GOT3 (cell line): ENCODE results near the gene ZG16.

Source experiments
- DNase-seq: peaks from one replicate; lab custom pipeline; 2025; ENCODE audit warnings: mixed read lengths; lab: John Stamatoyannopoulos, UW

The ZG16 gene

DNA sequence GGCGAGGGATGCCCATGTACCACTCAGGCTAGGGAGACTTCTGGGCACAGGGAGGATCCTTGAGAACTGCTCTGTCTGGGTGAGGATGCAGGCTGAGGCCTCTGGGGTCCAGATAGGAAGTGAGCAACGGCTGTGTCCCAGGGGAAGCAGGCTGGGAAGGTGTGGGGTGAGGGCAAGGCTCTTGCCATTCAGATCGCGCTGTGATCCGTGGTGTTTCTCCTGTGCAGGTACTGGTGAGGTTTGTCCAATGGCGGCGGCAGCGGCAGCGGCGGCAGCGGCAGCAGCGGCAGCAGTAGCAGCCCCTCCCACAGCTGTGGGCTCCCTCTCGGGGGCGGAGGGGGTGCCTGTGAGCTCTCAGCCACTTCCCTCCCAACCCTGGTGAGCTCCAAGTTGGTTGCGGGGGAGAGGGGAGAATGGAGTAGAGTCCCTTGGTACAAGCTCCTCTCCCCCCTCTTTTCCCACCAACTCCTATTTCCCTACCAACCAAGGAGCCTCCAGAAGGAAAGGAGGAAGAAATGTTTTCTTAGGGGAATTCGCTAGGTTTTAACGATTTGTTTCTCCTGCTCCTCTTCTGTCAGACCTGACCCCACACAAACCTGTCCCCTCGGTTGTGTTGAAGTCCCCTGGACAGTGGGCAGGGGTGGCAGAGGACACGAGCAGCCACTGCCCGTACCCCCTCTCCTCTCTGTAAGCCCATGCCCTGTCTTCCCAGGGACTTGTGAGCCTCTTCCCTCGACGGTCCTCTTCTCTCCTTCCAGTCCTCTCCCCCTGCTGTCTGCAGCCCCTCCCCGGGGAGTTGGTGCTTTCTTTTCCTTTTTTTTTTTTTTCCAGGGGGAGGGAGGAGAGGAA lies 32.0 kb downstream of the ZG16 start:
- no peak for DNase-seq

DNA sequence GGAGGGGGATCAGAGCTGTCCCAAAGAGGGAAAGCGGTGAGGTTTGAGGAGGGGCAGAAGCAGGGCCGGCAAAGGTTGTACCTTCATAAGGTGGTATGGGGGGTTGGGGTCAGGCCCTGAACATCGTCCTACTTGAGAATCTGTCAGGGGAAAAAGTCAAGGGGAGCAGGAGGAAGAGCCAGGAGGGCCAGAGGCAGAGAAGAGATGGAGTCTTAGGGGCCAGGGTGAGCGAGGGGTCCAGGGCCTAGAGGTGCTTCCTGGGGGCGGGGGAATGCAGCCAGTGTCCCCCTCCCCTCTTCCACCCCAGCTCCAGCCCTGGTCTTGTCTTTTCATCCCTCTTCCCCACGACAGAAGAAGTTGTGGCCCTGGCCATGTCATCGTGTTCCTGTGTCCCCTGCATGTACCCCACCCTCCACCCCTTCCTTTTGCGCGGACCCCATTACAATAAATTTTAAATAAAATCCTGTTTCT lies 32.7 kb downstream of the ZG16 start:
- no peak for DNase-seq

GRCh38 chr16:29811170-29811895 lies 33.3 kb downstream of the ZG16 start:
- peak; percentile 76 for DNase-seq

- no peak for DNase-seq
Observed at GRCh38 chr16:29811896-29812665, 34.0 kb downstream of the ZG16 start, which contains the start of gene PRRT2. Gene PRRT2, plus strand, starts transcription at chr16:29812193. Its CDS starts 862 bp downstream, at chr16:29813055.

DNA sequence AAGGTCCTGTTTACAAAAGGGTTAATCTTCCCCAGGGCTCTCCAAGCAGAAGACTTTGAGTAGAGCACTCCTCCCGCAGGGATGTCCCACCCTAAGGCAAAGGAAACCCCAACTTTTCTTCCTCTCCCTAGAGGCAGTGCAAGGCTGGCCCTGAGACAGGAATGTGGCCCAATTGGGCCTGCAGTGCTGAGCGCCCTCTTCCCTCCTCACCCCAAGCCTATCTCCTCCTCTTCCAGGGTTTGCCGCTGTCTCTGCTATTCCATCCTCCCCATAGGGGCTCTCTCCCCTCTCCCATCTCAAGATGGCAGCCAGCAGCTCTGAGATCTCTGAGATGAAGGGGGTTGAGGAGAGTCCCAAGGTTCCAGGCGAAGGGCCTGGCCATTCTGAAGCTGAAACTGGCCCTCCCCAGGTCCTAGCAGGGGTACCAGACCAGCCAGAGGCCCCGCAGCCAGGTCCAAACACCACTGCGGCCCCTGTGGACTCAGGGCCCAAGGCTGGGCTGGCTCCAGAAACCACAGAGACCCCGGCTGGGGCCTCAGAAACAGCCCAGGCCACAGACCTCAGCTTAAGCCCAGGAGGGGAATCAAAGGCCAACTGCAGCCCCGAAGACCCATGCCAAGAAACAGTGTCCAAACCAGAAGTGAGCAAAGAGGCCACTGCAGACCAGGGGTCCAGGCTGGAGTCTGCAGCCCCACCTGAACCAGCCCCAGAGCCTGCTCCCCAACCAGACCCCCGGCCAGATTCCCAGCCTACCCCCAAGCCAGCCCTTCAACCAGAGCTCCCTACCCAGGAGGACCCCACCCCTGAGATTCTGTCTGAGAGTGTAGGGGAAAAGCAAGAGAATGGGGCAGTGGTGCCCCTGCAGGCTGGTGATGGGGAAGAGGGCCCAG lies 34.9 kb downstream of the ZG16 start:
- no peak for DNase-seq

- DNase-seq = no peak
Observed at GRCh38 chr16:29813644-29814562, 35.8 kb downstream of the ZG16 start.

GRCh38 chr16:29814592-29814991 lies 36.5 kb downstream of the ZG16 start:
- no peak for DNase-seq

DNA sequence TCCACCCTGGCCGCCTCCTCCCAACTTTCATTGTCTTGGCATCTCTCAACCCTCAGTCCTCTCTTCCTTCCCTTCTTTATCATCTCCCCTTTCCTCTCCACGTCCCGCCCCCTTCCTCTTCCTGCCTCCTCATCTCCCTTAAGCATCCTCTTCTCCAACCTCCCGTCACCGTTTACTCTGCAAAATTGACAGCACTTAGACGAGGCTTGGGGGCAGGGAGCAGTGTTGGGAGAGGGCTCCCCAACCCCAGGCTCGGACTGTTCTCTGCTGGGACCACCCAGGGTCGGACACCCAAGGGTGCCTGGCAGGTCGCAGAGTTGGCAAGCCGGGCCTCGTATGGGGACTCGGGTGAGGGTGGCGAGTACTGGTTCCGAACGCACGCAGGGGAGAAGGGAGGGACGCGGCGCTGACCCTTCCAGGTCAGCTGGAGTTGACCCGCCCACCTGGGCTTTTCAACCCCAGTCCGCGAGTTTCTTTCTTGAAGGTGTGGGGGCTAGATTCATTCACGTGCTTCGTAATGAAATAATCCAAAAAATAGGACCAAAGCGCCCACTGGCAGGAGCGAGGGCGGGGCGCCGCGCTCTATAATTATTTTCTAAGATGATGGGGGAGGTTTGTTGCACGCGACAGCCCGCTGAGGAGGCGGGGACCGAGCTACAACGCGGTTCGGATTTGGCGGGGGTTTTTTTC lies 37.1 kb downstream of the ZG16 start:
- no peak for DNase-seq

- DNase-seq = peak; percentile 93
Observed at GRCh38 chr16:29815793-29816693, 38.0 kb downstream of the ZG16 start, which contains the start of gene PAGR1. Gene PAGR1, plus strand, starts transcription at chr16:29816152. Its CDS starts 374 bp downstream, at chr16:29816526.

DNA sequence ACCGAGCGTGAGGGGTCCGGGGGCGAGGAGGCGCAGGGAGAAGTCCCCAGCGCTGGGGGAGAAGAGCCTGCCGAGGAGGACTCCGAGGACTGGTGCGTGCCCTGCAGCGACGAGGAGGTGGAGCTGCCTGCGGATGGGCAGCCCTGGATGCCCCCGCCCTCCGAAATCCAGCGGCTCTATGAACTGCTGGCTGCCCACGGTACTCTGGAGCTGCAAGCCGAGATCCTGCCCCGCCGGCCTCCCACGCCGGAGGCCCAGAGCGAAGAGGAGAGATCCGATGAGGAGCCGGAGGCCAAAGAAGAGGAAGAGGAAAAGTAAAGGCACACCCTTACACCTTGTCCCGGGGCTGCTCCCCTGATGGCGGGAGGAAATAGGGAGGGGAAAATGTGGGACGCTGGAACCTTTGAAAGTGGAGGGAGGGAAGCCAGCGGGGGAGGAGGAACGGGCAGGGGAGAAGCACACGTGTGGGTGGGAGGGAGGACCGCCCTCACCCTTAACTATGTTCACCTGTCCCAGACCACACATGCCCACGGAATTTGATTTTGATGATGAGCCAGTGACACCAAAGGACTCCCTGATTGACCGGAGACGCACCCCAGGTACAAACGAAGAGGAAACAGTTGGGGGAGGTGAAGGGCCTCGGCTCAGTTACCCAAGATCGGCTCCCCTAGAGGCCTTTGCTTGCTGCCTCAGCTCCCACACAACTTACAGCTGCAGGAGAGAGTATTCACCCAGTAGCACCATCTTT lies 38.8 kb downstream of the ZG16 start:
- no peak for DNase-seq

DNA sequence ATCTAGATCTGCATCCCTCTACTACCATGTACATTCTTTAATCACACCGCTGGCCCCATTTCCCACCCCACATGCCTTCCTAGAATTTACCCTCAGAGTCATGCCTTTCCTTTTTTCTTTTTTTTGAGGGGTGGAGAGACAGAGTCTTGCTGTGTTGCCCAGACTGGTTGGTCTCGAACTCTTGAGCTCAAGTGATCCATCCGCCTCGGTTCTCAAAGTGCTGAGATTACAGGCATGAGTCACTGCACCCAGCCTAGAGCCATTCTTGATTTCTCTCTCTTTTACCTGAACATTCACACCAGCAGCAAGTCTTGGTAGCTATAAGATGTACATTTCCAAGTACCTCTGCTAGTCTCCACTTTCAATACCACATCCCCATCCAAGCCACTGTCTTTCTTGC lies 40.0 kb downstream of the ZG16 start:
- DNase-seq = no peak

DNA sequence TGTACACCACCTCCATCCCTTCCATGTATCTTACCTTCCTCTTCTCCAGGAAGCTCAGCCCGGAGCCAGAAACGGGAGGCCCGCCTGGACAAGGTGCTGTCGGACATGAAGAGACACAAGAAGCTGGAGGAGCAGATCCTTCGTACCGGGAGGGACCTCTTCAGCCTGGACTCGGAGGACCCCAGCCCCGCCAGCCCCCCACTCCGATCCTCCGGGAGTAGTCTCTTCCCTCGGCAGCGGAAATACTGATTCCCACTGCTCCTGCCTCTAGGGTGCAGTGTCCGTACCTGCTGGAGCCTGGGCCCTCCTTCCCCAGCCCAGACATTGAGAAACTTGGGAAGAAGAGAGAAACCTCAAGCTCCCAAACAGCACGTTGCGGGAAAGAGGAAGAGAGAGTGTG lies 41.5 kb downstream of the ZG16 start:
- no peak for DNase-seq

DNA sequence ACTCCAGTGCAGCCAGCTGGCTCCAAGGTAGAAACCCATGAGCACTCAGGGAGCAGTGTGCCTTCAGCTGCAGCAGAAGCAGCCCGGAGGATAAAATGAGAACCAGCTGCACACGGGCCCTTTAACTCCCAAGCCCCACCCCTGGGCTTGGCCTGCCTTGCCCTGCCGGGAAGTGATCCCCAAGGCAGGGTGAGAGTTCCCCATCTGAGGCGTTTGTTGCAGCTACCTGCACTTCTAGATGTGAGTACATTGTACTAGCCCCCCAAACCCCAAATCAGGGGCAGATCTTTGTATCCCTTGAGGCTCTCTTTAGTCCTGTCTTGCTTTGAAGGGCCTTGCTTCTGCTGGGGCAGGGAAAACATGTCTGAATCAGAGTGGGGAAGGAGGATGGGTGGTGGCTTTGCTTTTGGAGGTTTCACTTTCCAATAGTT lies 42.2 kb downstream of the ZG16 start, which contains the start of gene MVP:
TSS of gene MVP (plus strand) at position 192 of the 431 bp plus-strand sequence. CDS start 10,088 bp downstream, outside the sequence.
- DNase-seq = no peak

DNA sequence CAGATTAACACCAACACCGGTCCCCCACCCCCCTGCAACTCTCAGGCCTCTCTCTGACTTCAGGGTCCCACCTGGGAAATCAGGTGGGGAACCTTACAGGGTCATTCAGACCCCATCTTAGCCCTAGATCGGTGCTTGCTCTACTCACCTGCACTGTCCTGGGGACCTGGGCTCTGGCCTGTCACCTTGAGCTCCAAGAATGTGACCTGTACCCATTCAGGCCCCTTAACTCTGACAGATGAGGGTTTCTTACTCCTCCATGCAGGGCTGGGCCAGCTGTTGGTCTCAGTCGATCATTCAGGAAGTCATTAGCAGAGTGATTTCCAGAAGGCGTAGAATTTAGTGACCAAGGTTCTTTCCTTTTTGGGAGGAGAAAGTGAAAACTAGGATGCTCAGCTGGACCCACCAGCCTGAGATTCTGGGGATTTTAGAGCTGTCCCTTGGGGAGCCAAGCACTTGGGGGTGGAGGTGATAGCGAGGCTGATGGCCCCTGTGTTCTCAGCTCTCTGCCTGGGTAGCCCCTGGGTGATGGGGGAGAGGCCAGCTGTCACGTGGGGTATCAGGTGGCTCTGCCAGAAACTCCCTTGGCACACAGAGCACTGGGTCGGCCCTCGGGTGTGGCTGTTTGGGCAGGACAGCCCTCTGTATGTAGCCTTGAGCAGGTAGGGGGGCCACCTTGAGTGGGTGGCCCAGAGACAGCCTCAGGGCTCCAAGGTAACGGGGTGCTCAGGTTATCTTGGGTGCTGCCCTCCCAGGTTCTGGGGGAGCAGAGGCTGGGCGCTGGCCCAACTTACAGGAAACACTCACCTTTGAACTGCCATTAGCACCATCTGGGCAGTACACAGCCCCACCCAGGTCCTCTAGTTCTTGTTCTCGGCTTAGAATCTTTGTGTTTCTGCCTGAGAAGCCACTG lies 42.9 kb downstream of the ZG16 start:
- no peak for DNase-seq

DNA sequence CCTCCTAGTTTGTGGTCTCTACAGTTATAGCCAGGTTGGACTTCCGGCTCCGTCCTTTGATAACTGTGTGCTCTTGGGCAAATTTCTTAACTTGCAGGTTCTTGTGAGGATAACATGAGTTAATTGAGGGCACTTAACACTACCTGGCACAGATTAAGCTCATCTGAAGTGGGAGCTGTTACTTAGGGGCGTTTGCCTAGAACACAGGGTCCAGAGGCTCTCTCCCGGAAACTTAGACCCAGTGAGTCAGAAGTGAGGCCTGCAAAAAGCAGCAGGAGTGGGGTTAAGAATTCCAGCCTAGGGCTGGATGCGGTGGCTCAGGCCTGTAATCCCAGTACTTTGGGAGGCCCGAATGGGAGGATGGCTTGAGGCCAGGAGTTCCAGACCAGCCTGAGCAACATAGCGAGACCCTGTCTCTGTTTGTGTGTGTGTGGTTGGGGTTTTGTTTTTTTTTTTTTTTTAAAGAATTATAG lies 43.6 kb downstream of the ZG16 start:
- DNase-seq = no peak

- DNase-seq = no peak
Observed at GRCh38 chr16:29824589-29825144, 46.6 kb downstream of the ZG16 start.
